Femur (tissue), 1 donor: ENCODE results near the gene SWT1.

Source experiments
- DNase-seq: peaks from one replicate; pipeline ENCODE4 v3.0.0-alpha.2; 2017

Gene SWT1

GRCh38 chr1:185156854-185157598 is at the start of gene SWT1, which contains the start of gene TRMT1L:
Gene SWT1, plus strand, starts transcription at chr1:185157167. Its CDS starts 3,675 bp downstream, at chr1:185160842.
Gene TRMT1L, minus strand, starts transcription at chr1:185156953. Its CDS starts 241 bp downstream, at chr1:185156712.
- DNase-seq: peak; percentile 100

GRCh38 chr1:185108321-185108720 is 48.6 kb upstream of the SWT1 start:
- DNase-seq: no peak

- no peak for DNase-seq
Measured at GRCh38 chr1:185110145-185110544, 46.8 kb upstream of the SWT1 start.

- DNase-seq: no peak
Measured at GRCh38 chr1:185111873-185112272, 45.1 kb upstream of the SWT1 start.

GRCh38 chr1:185112356-185112755 is 44.6 kb upstream of the SWT1 start:
- DNase-seq: no peak

- no peak for DNase-seq
Measured at GRCh38 chr1:185129708-185130107, 27.3 kb upstream of the SWT1 start.

- no peak for DNase-seq
Measured at GRCh38 chr1:185132534-185132933, 24.4 kb upstream of the SWT1 start.

- DNase-seq: no peak
Measured at GRCh38 chr1:185137896-185138545, 18.9 kb upstream of the SWT1 start.

- DNase-seq: no peak
Measured at GRCh38 chr1:185139246-185139645, 17.7 kb upstream of the SWT1 start.

- DNase-seq: no peak
Measured at GRCh38 chr1:185144233-185144632, 12.7 kb upstream of the SWT1 start.

GRCh38 chr1:185151215-185151614 is 5.8 kb upstream of the SWT1 start:
- DNase-seq: no peak

GRCh38 chr1:185152187-185152767 is 4.7 kb upstream of the SWT1 start:
- no peak for DNase-seq

GRCh38 chr1:185154912-185155513 is 2.0 kb upstream of the SWT1 start:
- no peak for DNase-seq

GRCh38 chr1:185155600-185156287 is 1.2 kb upstream of the SWT1 start:
- no peak for DNase-seq

GRCh38 chr1:185156288-185156853 is 596 bp upstream of the SWT1 start:
- DNase-seq: no peak

GRCh38 chr1:185157599-185158412 is 839 bp downstream of the SWT1 start:
- no peak for DNase-seq

- peak; percentile 21 for DNase-seq
Measured at GRCh38 chr1:185158800-185159199, 1.8 kb downstream of the SWT1 start.

- no peak for DNase-seq
Measured at GRCh38 chr1:185159966-185160365, 3.0 kb downstream of the SWT1 start.

- no peak for DNase-seq
Measured at GRCh38 chr1:185162491-185162890, 5.5 kb downstream of the SWT1 start.

GRCh38 chr1:185166106-185166505 is 9.1 kb downstream of the SWT1 start:
- no peak for DNase-seq

GRCh38 chr1:185170291-185170848 is 13.4 kb downstream of the SWT1 start:
- DNase-seq: peak; percentile 60
